ENCODE results near the gene CCDC18.

DNA sequence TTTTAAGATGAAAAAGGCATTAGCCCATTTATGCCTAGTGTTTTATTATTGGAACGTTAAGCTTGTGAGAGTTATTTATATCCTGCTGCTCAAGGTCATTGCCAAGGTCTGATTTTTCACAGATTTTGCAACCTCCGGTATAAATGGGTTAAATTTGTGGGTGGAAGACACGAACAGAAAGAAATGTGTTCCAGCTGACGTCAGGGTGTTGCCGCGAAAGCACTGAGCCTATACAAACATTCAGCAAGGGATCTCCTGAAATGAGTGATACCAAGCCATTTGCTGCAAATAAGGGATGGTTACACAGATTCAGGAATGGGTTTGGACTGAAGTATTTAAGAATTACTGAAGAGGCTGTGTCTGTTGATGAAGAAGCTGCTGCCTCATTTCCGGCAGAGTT, 32.5 kb upstream of the CCDC18 start:
- no peak for TF ChIP-seq CTCF (IDR thresholded peaks at IDR 0.05 in 4 of 5, conservative IDR thresholded peaks at IDR 0.05 in 1 of 5)
- no peak for TF ChIP-seq POLR2A (IDR thresholded peaks at IDR 0.05)
